Measurements from ENCODE around the gene MROH7.
A peak's percentile ranks its signal among the peaks of the same experiment; 100 is the strongest.

MROH7 gene

GRCh38 chr1:54667797-54668196 is 26.2 kb downstream of the MROH7 start:
- no peaks in the 10 kb centered on the region for H3K36me3 ChIP-seq (ENCODE audit: control insufficient read depth in 2 of 2, insufficient read depth in 1 of 2, low read length in 2 of 2)
- no peaks in the 10 kb centered on the region for H3K9me3 ChIP-seq (ENCODE audit: control insufficient read depth, insufficient read depth, low read depth, low read length)
- no peak for TF ChIP-seq ZNF133 (tag by site-specific recombination; IDR thresholded peaks at IDR 0.05)
- CTCF ChIA-PET = interaction anchor here (1.5 kb wide), 1 partner anchor 142 kb away, joined by 4 read pairs; no protein-coding TSS in a partner anchor
- no peaks in the 10 kb centered on the region for H3K4me1 ChIP-seq (ENCODE audit: control insufficient read depth, insufficient read depth, low read length)
- POLR2A ChIA-PET = no interaction called here
- H3K4me3 ChIP-seq (ENCODE audit: low read depth, low read length) = no peak overlapping the region
- H3K27ac ChIP-seq (ENCODE audit: extremely low read depth, low read depth, low read length) = no peak overlapping the region

- no peak for TF ChIP-seq ZNF518A (tag by site-specific recombination; conservative IDR thresholded peaks at IDR 0.05; ENCODE audit: low read depth)
- TF ChIP-seq ZXDB (tag by site-specific recombination; IDR thresholded peaks at IDR 0.05) = no peak
- TF ChIP-seq KLF9 (tag by site-specific recombination; IDR thresholded peaks at IDR 0.05; ENCODE audit: low read depth) = no peak
- no peak for TF ChIP-seq ZNF416 (tag by site-specific recombination; IDR thresholded peaks at IDR 0.05)
- TF ChIP-seq ZNF48 (tag by site-specific recombination; IDR thresholded peaks at IDR 0.05) = no peak
- TF ChIP-seq BCL11B (tag by site-specific recombination; IDR thresholded peaks at IDR 0.05; ENCODE audit: low read depth) = no peak
- no peak for TF ChIP-seq ZNF23 (tag by site-specific recombination; IDR thresholded peaks at IDR 0.05; ENCODE audit: borderline replicate concordance)
- no peak for TF ChIP-seq SP2 (tag by site-specific recombination; IDR thresholded peaks at IDR 0.05)
- TF ChIP-seq ZNF660 (tag by site-specific recombination; IDR thresholded peaks at IDR 0.05) = no peak
- TF ChIP-seq ZNF585B (tag by site-specific recombination; IDR thresholded peaks at IDR 0.05) = no peak
- TF ChIP-seq GLIS1 (tag by site-specific recombination; IDR thresholded peaks at IDR 0.05) = no peak
- H3K4me3 ChIP-seq (ENCODE audit: low read depth, low read length) = no peak overlapping the region
- no peaks in the 10 kb centered on the region for H3K4me1 ChIP-seq (ENCODE audit: control insufficient read depth, insufficient read depth, low read length)
- ChIA-PET POLR2A (no interaction called here), CTCF (interaction anchor here (0.7 kb wide), 1 partner anchor 117 kb away, joined by 6 read pairs; no protein-coding TSS in a partner anchor)
- no peaks in the 10 kb centered on the region for H3K36me3 ChIP-seq (ENCODE audit: control insufficient read depth in 2 of 2, insufficient read depth in 1 of 2, low read length in 2 of 2)
- no peak overlapping the region for H3K27ac ChIP-seq (ENCODE audit: extremely low read depth, low read depth, low read length)
- H3K9me3 ChIP-seq (ENCODE audit: control insufficient read depth, insufficient read depth, low read depth, low read length) = no peaks in the 10 kb centered on the region
Observed at GRCh38 chr1:54668567-54668966, 27.0 kb downstream of the MROH7 start.

- CTCF ChIA-PET = interaction anchor here (0.6 to 2.6 kb wide), 15 partner anchors 9 to 604 kb away, joined by 3 to 10 read pairs (median 4); no protein-coding TSS in a partner anchor
- H3K9me3 ChIP-seq (ENCODE audit: control insufficient read depth, insufficient read depth, low read depth, low read length) = no peaks in the 10 kb centered on the region
- POLR2A ChIA-PET = no interaction called here
- no peaks in the 10 kb centered on the region for H3K36me3 ChIP-seq (ENCODE audit: control insufficient read depth in 2 of 2, insufficient read depth in 1 of 2, low read length in 2 of 2)
- no peak overlapping the region for H3K27ac ChIP-seq (ENCODE audit: extremely low read depth, low read depth, low read length)
- H3K4me3 ChIP-seq (ENCODE audit: low read depth, low read length) = no peak overlapping the region
- no peaks in the 10 kb centered on the region for H3K4me1 ChIP-seq (ENCODE audit: control insufficient read depth, insufficient read depth, low read length)
- TF ChIP-seq ZNF510 (tag by site-specific recombination; IDR thresholded peaks at IDR 0.05; ENCODE audit: insufficient replicate concordance) (no peak), OSR2 (tag by site-specific recombination; IDR thresholded peaks at IDR 0.05) (no peak), ZNF2 (tag by site-specific recombination; IDR thresholded peaks at IDR 0.05) (0 out of 2 replicates have a peak, but pooled peaks have one; percentile 34), ZSCAN5A (tag by site-specific recombination; IDR thresholded peaks at IDR 0.05) (no peak), ZNF660 (tag by site-specific recombination; IDR thresholded peaks at IDR 0.05) (no peak), ZNF621 (tag by site-specific recombination; IDR thresholded peaks at IDR 0.05) (no peak), ZSCAN4 (tag by site-specific recombination; IDR thresholded peaks at IDR 0.05) (no peak), ZNF239 (tag by site-specific recombination; IDR thresholded peaks at IDR 0.05) (no peak), GLIS2 (tag by site-specific recombination; IDR thresholded peaks at IDR 0.05) (peak; percentile 19; the same call in 1 of the 2 replicates), ZNF324 (tag by site-specific recombination; IDR thresholded peaks at IDR 0.05) (no peak), ZNF132 (tag by site-specific recombination; IDR thresholded peaks at IDR 0.05; ENCODE audit: borderline replicate concordance) (no peak), ZNF426 (tag by site-specific recombination; IDR thresholded peaks at IDR 0.05) (no peak)
Observed at GRCh38 chr1:54671985-54672608, 30.5 kb downstream of the MROH7 start.
